NCI-H2227 treated with DMSO at 0.1 percent for 48 hours (cell line): ENCODE results near the gene ADGRA3.

Source experiments
- DNase-seq: peaks from one replicate; lab custom pipeline; 2025; lab: John Stamatoyannopoulos, UW

ADGRA3 gene, protein sequence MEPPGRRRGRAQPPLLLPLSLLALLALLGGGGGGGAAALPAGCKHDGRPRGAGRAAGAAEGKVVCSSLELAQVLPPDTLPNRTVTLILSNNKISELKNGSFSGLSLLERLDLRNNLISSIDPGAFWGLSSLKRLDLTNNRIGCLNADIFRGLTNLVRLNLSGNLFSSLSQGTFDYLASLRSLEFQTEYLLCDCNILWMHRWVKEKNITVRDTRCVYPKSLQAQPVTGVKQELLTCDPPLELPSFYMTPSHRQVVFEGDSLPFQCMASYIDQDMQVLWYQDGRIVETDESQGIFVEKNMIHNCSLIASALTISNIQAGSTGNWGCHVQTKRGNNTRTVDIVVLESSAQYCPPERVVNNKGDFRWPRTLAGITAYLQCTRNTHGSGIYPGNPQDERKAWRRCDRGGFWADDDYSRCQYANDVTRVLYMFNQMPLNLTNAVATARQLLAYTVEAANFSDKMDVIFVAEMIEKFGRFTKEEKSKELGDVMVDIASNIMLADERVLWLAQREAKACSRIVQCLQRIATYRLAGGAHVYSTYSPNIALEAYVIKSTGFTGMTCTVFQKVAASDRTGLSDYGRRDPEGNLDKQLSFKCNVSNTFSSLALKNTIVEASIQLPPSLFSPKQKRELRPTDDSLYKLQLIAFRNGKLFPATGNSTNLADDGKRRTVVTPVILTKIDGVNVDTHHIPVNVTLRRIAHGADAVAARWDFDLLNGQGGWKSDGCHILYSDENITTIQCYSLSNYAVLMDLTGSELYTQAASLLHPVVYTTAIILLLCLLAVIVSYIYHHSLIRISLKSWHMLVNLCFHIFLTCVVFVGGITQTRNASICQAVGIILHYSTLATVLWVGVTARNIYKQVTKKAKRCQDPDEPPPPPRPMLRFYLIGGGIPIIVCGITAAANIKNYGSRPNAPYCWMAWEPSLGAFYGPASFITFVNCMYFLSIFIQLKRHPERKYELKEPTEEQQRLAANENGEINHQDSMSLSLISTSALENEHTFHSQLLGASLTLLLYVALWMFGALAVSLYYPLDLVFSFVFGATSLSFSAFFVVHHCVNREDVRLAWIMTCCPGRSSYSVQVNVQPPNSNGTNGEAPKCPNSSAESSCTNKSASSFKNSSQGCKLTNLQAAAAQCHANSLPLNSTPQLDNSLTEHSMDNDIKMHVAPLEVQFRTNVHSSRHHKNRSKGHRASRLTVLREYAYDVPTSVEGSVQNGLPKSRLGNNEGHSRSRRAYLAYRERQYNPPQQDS (N-terminal part only)

GRCh38 chr4:22515888-22516541 lies at the start of gene ADGRA3:
TSS of gene ADGRA3 (minus strand) at chr4:22516066. CDS start at chr4:22515784, 282 bp downstream.
- peak; percentile 75 for DNase-seq

- DNase-seq: no peak
Measured at GRCh38 chr4:22556495-22556894, 40.6 kb upstream of the ADGRA3 start.

GRCh38 chr4:22554670-22555069 lies 38.8 kb upstream of the ADGRA3 start:
- DNase-seq: no peak

DNA sequence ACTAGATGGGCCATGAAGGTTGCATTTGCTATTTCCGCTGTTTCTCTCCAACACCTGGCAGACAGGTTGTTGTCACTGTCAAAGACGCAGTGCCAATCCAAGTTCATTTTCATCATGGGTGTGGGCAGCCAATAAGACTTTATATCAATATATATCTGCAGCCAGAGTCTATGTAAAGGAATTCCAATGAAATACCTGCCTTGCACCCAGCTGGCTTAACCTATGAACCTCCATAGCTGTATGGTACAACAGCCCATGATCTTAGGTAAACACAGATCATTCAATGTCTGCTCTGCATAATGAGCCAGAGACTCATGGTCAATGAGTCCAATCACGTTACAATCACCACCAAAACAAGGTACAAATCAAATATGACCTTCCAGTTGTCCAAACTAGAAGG lies 37.7 kb upstream of the ADGRA3 start:
- DNase-seq: no peak

- no peak for DNase-seq
Measured at GRCh38 chr4:22552812-22553211, 36.9 kb upstream of the ADGRA3 start.

DNA sequence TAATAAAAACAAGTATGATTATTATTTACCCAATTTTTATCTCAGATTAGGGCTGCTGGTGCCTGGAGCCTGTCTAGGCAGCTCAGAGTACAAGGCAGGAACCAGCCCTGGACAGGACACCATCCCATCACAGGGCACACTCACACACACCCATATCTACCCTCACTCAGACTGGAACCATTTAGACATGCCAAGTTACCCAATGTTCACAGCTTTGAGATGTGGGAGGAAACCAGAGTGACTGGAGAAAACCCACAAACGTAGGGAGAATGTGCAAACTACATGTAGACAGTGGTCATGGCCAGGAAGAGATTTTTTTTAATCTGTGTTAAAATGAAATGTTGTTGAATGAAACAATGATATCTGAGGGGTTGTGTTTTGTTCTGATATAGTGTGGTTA lies 35.7 kb upstream of the ADGRA3 start:
- no peak for DNase-seq

GRCh38 chr4:22546299-22546698 lies 30.4 kb upstream of the ADGRA3 start:
- no peak for DNase-seq

DNA sequence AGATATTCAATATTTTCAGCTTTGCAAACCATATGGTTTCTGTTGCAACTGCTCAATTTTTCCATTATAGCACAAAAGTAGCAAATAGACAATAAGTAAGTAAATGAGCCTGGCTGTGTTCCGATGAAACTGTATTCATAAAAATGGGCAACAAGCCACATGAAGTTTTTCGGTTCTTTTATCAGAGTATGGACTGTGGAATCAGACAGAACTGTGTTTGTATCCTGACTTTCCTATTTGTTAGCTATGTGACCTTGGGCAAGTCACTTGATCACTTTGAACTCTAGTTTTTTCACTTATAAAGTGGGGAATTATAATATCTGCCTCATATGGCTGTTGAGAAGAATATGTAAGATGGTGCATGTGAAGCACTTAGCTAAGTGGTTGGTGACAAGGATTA lies 23.4 kb upstream of the ADGRA3 start:
- DNase-seq: no peak

DNA sequence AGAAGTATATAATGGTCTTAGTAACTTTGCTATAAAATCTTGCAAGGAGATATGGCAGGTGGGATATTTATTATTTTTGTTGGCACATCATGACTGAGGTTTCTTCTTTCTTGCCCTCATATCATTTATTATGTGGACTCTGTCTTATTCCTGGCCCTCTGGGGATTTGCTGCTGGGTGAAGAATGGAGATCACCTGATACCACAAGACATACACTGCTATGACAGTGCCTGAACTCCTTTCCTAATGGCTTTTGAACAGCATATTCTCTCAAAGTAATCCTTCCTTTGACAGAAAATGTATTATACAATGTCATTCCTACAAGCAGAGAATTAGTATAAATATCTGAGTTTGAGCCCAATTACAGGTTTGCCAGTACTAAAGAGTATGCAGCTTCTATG lies 22.0 kb upstream of the ADGRA3 start:
- no peak for DNase-seq

- no peak for DNase-seq
Measured at GRCh38 chr4:22534374-22534773, 18.5 kb upstream of the ADGRA3 start.

DNA sequence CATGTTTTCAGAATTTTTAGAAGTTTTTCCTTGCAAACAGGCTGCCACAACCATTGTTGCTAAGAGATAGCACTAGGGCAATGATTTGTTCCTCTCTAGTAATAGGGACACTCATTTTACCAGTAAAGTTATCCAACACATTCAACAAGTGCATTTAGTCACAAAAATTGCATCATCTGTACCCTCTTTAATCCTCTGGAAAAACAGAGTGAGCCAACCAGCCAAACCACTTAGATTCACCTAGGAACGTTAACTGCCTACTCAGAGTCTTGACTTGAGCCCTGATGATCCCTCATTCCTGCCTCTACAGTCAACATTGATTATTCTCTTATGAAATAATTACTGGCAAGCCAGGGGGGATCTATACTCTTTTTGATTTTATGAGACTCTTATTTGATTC lies 17.0 kb upstream of the ADGRA3 start:
- DNase-seq: no peak

DNA sequence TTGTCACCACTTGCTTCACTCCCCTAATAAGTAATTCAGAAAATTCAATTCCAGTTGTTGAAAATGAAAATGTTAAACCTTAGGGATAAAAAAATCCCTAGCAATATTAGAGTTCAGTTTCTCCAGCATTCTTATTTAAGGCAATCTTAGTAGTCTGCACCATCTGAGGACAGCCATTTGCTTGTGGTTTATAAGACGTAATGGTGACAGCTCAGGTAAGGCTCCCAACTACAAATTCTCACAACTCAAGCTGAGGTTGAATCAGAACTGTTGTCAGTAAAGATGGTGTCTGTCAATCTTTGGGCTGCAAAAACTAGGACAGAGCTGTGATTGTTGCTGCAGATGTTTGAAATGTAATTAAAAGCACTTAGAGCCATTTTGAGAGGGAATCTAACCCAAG lies 16.3 kb upstream of the ADGRA3 start:
- no peak for DNase-seq

- no peak for DNase-seq
Measured at GRCh38 chr4:22531311-22532019, 15.6 kb upstream of the ADGRA3 start.

DNA sequence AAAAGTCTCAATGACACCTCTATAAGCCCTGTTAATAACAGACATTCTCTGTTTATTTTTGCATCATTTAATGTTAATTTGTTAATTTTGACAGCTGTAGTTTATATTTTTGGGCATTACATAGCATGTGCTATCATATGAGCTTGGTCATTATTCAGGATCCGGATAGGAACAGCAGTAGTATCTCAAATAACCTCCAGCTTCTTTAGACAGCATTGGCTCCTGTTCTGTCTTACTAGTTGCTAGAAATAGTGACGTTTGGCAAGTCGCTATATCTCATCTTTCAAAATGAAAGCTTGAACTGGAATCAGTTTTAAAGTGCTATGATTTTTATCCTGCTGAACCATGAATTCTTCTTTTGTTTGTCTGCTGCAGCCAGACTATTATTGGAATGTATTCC lies 9.0 kb upstream of the ADGRA3 start:
- DNase-seq: no peak

- no peak for DNase-seq
Measured at GRCh38 chr4:22522706-22523501, 7.0 kb upstream of the ADGRA3 start.

DNA sequence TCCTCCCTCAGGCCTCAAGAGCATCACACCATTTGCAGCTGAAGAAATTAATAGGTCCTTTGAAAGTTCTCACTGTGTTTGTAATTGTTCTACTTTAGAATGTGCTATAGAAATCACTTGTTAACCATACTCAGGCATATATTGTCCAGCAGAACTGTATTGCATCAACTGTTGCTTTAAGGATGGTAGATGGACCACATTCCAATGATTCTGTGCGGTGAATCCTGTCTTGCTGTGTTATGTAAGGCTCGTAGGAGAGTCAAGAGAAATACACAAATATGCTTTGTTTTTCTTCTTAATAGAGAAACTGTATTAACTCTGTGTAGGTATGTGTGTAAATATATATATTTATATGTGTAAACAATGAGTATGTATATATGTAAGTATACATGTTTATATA lies 6.3 kb upstream of the ADGRA3 start:
- DNase-seq: no peak

DNA sequence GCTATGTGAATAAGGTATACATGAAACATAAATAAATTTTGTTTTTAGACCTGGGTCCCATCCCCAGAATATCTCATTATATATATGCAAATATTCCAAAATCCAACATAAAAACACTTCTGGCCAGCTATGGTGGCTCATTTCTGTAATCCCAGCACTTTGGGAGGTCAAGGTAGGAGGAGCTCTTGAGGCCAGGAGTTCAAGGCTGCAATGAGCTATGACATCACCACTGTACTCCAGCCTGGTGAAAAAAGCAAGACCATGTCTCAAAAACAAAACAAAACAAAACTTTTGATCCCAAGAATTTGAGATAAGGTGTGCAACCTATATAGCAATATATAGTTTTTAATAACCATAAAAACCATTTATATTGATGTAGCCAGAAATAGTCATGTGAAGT lies 5.4 kb upstream of the ADGRA3 start:
- no peak for DNase-seq

DNA sequence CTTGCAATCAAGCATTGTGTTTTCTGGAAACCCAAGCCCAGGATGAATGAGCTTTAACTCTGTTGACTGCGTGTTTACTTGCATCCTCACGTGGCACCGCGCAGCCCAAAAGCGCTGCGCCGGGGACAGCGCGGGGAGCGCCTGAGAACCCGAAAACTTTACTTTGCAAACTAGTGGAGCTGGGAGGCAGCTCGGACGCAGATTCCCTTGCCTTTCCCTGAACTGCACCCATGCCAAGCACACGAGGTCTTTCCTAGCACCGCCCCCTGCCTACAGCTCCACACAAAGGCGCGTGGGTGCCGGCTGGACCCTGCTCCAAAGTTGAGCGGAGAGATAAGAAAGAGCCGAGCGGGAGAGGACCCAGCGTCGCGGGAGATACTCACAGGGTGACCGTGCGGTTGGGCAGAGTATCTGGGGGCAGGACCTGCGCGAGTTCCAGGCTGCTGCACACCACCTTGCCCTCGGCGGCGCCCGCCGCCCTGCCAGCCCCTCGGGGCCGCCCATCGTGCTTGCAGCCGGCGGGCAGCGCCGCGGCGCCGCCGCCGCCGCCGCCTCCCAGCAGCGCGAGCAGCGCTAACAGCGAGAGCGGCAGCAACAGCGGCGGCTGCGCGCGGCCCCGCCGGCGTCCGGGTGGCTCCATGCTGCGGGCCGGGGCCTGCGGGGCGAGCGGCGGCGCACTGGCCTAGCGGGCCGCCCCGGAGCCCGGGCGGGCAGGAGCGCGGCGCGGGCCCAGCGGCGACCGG lies 550 bp downstream of the ADGRA3 start:
- peak; percentile 15 for DNase-seq

GRCh38 chr4:22514481-22514880 lies 1.4 kb downstream of the ADGRA3 start:
- no peak for DNase-seq

- DNase-seq: no peak
Measured at GRCh38 chr4:22514001-22514400, 1.9 kb downstream of the ADGRA3 start.
